Hepatic stellate cell (primary cell): ENCODE measurements around the gene TTLL3.

Experiments used
- DNase-seq: peaks from one replicate; pipeline ENCODE4 v3.0.0; 2011; ENCODE audit warnings: low spot score

TTLL3 gene

DNA sequence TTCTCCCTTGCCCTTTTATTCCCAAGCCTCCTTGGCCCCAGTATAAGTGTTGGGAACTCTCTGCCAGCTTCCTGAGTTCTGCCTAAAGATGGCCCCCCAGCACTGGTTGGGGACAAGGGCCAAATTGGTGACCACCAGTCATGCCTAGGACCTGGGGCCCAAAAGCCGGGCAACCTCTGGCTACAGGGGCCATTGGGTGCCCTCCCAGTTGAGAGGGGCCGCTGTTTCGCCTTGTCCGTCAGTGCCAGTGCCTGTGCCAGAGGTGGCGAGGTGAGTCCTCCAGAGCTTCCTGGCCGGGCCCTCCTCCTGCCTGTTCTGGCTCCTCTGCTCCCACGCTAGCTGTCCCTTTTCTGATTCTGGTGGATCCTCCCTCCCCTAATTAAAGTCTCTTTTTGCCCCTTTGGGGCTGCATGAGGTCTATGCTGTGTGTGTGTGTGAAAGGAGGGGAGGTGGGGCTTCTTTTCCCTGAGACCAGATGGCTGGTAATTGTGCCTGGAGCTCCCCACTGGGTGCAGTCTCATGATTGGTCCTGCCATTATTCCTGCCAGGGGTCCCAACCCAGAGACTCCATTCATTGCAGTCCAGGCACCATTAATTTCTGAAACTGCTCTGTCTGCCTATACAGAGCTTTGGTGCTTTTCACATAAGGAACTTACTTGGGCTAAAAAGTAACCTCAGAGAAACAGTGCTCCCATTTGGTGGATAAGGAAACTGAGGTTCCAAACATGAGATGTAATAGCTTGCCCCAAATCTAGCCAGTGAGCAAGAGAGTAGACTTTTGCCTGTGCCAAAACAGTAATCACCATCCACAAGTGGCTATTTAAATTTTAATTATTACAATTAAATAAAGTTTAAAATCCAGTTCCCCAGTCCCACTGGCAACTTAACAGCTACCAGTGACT lies 3.1 kb upstream of the TTLL3 start:
- DNase-seq: no peak

GRCh38 chr3:9807981-9808344 lies 2.1 kb upstream of the TTLL3 start:
- DNase-seq: no peak

DNA sequence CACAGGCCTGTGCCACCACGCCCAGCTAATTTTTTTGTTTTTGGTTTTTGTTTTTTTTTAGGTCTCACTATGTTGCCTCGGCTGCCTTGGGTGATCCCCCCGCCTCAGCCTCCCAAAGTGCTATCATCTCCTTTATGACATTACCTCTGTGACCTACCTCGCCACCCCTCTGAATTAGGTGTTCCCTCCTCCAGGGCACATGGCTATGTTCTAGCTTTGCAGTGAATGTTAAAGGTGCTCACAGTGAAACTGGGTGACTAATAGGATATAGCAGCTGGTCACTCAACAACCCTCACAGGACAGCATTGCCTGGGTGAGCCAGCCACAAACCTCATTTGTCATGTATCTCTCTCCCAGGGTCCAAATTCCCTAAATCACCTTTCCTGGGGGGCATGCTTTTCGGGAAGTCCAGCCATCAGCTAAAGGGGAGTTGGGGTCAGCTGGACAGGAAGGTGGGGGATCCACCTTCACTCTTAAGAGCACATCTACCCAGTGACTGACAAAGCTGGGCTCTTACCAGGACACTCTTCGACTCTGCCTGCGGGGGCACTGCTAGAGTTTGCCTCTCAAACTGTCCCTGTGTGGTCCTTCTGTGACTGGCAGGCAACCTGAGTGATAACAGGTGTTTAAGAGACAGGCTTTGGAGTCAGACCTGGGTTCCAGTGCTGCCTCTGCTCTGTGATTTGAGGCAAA lies 1.6 kb upstream of the TTLL3 start:
- DNase-seq: peak; percentile 50

DNA sequence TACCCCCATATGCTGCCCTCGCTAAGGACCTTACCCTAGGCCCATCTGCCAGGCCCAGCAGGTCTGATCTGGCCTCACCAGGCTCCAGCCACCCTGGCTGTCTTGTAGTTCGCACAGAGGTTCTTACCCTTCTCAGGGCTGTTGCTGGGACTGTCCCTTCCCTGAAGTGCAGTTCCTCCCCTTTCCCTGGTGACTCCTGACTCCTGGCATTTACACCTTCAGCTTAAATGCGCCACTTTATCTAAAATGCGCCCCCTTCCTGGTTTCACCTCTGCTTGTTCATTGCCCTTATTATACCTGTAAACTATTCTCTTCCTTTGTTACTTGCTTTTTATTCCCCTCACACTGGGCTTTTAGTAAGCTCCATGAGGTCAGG lies 835 bp upstream of the TTLL3 start:
- no peak for DNase-seq

DNA sequence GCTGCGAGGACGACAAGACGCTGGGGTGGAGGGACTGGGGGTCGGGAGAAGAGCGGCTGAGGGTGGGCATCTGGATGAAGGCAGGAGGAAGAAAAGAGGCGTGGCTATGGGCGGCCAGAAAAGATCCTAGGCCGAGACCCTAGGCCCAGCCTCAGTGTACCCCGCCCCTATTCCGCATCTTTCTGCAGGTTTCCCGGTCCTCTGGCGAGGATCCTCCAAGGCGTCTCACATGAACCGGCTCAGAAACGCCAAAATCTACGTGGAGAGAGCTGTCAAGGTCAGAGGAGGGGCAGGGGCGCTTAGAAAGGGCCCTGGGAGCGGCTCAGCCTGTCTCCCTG lies 340 bp downstream of the TTLL3 start:
- no peak for DNase-seq

DNA sequence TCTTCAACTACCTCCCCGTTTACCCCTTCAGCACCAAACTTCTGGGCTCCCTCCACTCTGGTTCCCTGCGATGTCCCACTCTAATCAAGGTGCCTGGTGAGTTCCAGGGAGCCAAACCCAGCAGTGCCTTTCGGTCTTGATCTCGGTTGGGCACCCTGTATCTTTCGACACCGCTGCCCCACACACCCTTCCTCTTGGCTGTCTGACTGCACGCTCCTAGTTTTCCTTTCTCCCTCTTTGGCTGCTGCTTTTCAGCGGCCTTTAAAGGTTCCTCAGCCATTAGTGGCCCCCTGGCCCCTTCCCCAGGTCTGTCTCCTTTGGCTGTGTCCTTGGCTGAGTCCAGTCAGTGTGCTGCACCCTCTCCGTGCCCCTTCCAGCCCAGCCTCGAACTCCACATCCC lies 784 bp downstream of the TTLL3 start:
- no peak for DNase-seq

- no peak for DNase-seq
Measured at GRCh38 chr3:9812870-9813483, 2.9 kb downstream of the TTLL3 start.

DNA sequence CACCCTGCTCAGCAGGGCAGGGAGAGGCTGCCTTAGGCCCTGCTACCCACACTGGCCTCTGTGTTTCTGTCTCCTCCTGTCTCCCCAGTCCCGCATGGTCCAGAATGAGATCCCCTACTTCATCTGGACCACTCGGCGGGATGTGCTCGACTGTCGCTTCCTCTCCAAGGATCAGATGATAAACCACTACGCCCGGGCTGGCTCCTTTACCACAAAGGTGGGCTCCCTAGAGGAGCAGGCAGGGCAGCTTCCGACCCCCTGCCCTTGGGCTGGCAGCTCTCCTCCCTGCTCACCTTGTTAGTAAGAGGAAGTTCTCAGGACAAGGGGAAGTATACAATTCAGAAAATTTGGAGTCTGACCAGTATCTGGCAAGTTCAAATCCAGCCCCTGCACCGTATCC lies 5.9 kb downstream of the TTLL3 start:
- DNase-seq: no peak

- DNase-seq: no peak
Measured at GRCh38 chr3:9817436-9817835, 7.4 kb downstream of the TTLL3 start.

DNA sequence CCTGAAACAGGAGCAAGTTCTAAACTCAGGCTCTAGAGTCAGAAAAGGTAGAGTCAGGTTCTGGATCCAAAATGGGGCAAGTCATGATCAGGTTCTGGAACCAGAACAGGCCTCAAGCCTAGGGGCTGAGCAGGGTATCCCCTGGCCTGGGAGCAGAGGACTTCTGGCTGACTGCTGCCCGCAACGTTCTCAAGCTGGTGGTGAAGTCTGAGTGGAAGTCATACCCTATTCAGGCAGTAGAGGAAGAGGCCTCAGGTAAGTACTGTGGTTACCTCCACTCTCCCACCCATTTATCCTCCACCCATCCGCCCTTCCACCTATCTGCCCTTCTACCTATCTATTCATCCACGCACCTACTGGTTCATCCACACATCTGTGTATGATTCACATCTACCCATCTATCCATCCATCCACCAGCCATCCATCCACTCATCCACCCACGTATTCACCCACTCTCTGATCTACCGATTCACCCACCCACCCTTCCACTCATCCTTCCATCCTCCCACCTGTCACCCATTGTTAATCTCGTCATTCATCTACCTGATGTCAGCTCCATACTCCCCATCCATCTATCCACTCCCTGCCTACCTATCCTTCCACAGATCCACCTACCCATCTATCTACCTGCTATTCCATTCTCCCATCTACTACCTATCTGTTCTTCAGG lies 8.7 kb downstream of the TTLL3 start:
- DNase-seq: no peak

GRCh38 chr3:9820543-9820942 lies 10.5 kb downstream of the TTLL3 start:
- DNase-seq: no peak

- no peak for DNase-seq
Measured at GRCh38 chr3:9820946-9821345, 10.9 kb downstream of the TTLL3 start.

DNA sequence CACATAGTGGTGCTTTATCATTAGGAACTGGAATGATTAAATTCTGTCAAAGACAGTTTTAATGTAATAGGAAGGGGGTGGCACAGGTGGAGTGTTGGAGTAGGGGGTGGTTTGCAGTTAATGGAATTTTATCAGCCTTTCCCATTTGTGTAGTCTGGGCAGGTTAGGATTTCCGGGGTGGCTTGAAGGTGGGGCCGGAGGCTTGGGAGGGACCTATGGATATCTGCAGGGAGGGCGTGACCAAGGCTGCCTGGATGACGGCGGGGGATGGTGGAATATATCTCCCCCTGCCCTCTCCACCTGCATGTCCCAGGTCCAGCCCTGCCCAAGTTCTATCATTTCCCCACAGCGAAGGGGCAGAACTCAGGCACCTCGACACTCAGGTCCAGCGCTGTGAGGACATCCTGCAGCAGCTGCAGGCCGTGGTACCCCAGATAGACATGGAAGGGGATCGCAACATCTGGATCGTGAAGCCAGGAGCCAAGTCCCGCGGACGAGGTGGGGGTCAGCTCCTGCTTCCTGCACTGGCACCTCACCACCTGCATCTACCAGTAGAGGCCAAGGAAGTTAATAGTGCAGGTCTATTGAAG lies 15.5 kb downstream of the TTLL3 start:
- no peak for DNase-seq

DNA sequence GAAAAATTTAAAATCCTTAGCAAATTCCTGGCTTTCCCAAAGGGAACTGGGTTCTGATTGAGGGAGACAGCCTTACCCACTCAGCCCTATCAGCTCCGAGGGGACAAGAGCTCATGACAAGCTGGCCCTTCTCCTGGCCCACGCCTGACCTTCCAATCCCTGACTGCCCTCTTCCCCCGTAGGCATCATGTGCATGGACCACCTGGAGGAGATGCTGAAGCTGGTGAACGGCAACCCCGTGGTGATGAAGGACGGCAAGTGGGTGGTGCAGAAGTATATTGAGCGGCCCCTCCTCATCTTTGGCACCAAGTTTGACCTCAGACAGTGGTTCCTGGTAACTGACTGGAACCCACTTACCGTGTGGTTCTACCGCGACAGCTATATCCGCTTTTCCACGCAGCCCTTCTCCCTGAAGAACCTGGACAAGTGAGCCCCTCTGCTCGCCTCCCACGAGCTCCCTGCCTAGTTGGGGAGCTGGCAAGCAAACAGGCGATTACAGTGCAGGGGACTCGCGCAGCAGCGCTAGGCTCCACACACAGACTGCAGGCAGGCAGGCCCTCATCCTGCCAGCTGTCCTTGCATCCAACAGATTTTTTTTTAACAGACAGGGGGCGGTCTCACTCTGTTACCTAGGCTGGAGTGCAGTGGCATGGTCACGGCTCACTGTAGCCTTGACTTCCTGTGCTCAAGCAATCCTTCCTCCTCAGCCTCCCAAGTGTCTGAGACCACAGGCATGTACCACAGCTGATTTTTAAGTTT lies 16.9 kb downstream of the TTLL3 start:
- DNase-seq: no peak

DNA sequence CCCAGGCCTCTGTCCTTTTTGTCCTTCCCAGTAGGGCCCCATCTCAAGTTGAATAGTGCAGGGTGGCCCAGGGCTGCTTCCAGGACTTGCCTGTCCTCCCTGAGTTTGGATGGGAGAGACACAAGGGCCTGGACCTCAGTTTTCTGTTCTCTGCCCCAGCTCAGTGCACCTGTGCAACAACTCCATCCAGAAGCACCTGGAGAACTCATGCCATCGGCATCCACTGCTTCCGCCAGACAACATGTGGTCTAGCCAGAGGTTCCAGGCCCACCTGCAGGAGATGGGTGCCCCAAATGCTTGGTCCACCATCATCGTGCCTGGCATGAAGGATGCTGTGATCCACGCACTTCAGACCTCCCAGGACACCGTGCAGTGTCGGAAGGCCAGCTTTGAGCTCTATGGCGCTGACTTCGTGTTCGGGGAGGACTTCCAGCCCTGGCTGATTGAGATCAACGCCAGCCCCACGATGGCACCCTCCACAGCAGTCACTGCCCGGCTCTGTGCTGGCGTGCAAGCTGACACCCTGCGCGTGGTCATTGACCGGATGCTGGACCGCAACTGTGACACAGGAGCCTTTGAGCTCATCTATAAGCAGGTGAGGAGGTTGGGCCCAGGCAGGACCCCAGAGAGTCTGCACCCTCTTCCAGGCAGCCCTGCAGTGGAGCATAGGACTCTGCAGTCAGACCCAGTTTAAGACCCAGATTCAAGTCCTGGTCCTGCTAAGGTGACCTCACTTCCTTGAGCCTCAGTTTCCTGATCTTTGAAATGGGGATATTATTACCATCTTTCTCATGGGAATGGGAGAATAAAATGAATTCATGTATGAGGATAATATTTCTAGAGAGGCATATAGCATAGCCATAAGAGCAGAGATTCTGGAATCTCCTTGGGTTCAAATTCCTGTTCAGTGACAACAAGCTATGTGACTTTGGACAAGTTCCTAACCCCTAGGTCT lies 19.0 kb downstream of the TTLL3 start:
- no peak for DNase-seq

- DNase-seq: no peak
Measured at GRCh38 chr3:9831253-9831652, 21.2 kb downstream of the TTLL3 start.

DNA sequence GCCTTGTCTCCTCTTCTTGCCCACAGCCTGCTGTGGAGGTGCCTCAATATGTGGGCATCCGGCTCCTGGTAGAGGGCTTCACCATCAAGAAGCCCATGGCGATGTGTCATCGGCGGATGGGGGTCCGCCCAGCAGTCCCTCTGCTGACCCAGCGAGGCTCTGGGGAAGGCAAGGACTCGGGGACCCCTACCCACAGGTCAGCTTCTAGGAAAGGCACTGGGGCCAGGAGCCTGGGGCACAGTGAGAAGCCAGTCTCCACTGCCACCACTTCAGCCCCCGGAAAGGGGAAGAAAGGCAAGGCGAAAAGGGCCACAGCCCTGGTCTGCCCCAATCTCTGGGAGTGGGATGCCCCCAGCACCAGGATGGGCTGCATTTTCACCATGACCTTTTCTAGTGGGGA lies 23.0 kb downstream of the TTLL3 start:
- DNase-seq: no peak

GRCh38 chr3:9834520-9835380 lies 24.7 kb downstream of the TTLL3 start:
- no peak for DNase-seq
